Progenitor cell of endocrine pancreas (in vitro differentiated cells): ENCODE results near the gene ATAT1. TPM values are rescaled to one million over a fixed set of nuclear protein-coding genes. Genes with fewer than 3 reads are reported as not detected.

Experiments used
- DNase-seq: peaks from one replicate; pipeline ENCODE4 v3.0.0; 2021; ENCODE audit warnings: low spot score; ENCODE audit not compliant: unreplicated experiment
- H3K27ac Mint-ChIP-seq: 2 replicates; pipeline ENCODE4 v1.8.0; 2021; ENCODE audit warnings: mild to moderate bottlenecking, moderate library complexity, mixed read lengths
- H3K27me3 Mint-ChIP-seq: 2 replicates; pipeline ENCODE4 v1.8.0; 2021; ENCODE audit warnings: mixed read lengths
- H3K36me3 Mint-ChIP-seq: 2 replicates; pipeline ENCODE4 v1.8.0; 2022; ENCODE audit warnings: mixed read lengths; ENCODE audit not compliant: insufficient read depth
- H3K4me1 Mint-ChIP-seq: 2 replicates; pipeline ENCODE4 v1.8.0; 2021; ENCODE audit warnings: low read depth, mixed read lengths
- H3K4me3 Mint-ChIP-seq: 2 replicates; pipeline ENCODE4 v1.8.0; 2021; ENCODE audit warnings: low read depth, mild to moderate bottlenecking, moderate library complexity, mixed read lengths
- H3K9me3 Mint-ChIP-seq: 2 replicates; pipeline ENCODE4 v1.8.0; 2021; ENCODE audit warnings: low read depth, mixed read lengths
- CTCF ChIP-seq: fragments of 200-600 bp; sonication (generic); IDR thresholded peaks from one replicate; pipeline ENCODE4 v1.5.0; 2021; ENCODE audit warnings: antibody characterized with exemption, mild to moderate bottlenecking; ENCODE audit not compliant: unreplicated experiment
- long read RNA-seq: library from polyadenylated mRNA; unstranded; transcript quantifications from one replicate; pipeline ENCODE4 v2.0.0, GENCODE V29; 2020
- total RNA-seq: library from RNA; stranded (reverse); gene quantifications from 2 replicates; pipeline ENCODE4 v1.2.1, GENCODE V29; 2021

Gene ATAT1
- total RNA-seq, result 71.2 and 74.2 TPM in 2 replicates
- long read RNA-seq, partial matches to known transcripts, result 8 of 19 reads
- long read RNA-seq, other reads (novel, unspliced or antisense), result 6 of 19 reads

- peak; percentile 71 for DNase-seq
- Mint-ChIP-seq H3K9me3 (no peaks in the 10 kb centered on the region), H3K4me1 (peaks cover 17% of the 10 kb centered on the region), H3K27ac (peak within 1 kb of the TSS; percentile 98), H3K36me3 (peaks cover 20% of the 10 kb centered on the region), H3K27me3 (no peaks in the 10 kb centered on the region), H3K4me3 (peak within 1 kb of the TSS; percentile 93)
- peak; percentile 48 for TF ChIP-seq CTCF
Observed at GRCh38 chr6:30626484-30627366, at the start of gene ATAT1. ATAT1 (plus strand) TSS chr6:30626874.

GRCh38 chr6:30578051-30578450 lies 48.6 kb upstream of the ATAT1 start:
- H3K4me3 Mint-ChIP-seq, result no peak overlapping the region
- H3K4me1 Mint-ChIP-seq, result peaks cover 10% of the 10 kb centered on the region
- no peaks in the 10 kb centered on the region for H3K27me3 Mint-ChIP-seq
- H3K27ac Mint-ChIP-seq, result no peak overlapping the region
- TF ChIP-seq CTCF, result no peak
- H3K9me3 Mint-ChIP-seq, result no peaks in the 10 kb centered on the region
- H3K36me3 Mint-ChIP-seq, result peaks cover 35% of the 10 kb centered on the region
- DNase-seq, result no peak

GRCh38 chr6:30583921-30584320 lies 42.8 kb upstream of the ATAT1 start:
- Mint-ChIP-seq H3K9me3 (no peaks in the 10 kb centered on the region), H3K36me3 (peaks cover 40% of the 10 kb centered on the region), H3K4me3 (no peak overlapping the region)

GRCh38 chr6:30589754-30590358 lies 36.8 kb upstream of the ATAT1 start:
- Mint-ChIP-seq H3K27me3 (no peaks in the 10 kb centered on the region), H3K36me3 (peaks cover 33% of the 10 kb centered on the region), H3K4me3 (no peak overlapping the region), H3K9me3 (no peaks in the 10 kb centered on the region), H3K4me1 (peaks cover 14% of the 10 kb centered on the region), H3K27ac (peak overlapping the region; percentile 93)
- TF ChIP-seq CTCF, result no peak
- DNase-seq, result no peak

More at GRCh38 chr6:30583921-30584320, 42.8 kb upstream of the ATAT1 start:
- no peak for TF ChIP-seq CTCF
- no peak for DNase-seq
- no peaks in the 10 kb centered on the region for H3K4me1 Mint-ChIP-seq
- no peaks in the 10 kb centered on the region for H3K27me3 Mint-ChIP-seq
- no peak overlapping the region for H3K27ac Mint-ChIP-seq

- TF ChIP-seq CTCF, result no peak
- Mint-ChIP-seq H3K27ac (peak overlapping the region; percentile 93), H3K36me3 (peaks cover 33% of the 10 kb centered on the region), H3K4me1 (peaks cover 14% of the 10 kb centered on the region), H3K4me3 (no peak overlapping the region), H3K9me3 (no peaks in the 10 kb centered on the region), H3K27me3 (no peaks in the 10 kb centered on the region)
- DNase-seq, result no peak
Observed at GRCh38 chr6:30590509-30590908, 36.2 kb upstream of the ATAT1 start.
